ENCODE results near the gene TSHB.
"Not testable (repeated sequence)": the region's sequence is repeated elsewhere in the genome, so short reads cannot be mapped to it uniquely, and the experiment has no call there.

The TSHB gene

DNA sequence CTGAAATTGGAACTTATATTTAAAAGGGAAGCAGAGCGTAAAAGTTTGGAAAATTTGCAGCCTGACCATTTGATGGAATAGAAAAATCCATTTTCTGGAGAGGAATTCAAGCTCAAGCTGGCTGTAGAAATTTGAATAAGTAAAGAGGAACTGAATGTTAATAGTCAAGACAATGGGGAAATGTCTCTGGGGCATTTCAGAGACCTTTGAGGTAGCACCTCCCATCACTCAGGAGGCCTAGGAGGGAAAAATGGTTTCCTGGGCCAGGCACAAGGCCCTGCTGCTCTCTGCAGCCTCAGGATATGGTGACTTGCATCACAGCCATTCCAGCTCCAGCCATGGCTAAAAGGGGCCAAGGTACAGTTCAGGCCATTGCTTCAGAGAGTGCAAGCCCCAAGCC lies 17.6 kb upstream of the TSHB start:
- peaks cover 5% of the 10 kb centered on the region for H3K9me3 Mint-ChIP-seq
- no peaks in the 10 kb centered on the region for H3K4me1 Mint-ChIP-seq
- TF ChIP-seq, protein P1, sequence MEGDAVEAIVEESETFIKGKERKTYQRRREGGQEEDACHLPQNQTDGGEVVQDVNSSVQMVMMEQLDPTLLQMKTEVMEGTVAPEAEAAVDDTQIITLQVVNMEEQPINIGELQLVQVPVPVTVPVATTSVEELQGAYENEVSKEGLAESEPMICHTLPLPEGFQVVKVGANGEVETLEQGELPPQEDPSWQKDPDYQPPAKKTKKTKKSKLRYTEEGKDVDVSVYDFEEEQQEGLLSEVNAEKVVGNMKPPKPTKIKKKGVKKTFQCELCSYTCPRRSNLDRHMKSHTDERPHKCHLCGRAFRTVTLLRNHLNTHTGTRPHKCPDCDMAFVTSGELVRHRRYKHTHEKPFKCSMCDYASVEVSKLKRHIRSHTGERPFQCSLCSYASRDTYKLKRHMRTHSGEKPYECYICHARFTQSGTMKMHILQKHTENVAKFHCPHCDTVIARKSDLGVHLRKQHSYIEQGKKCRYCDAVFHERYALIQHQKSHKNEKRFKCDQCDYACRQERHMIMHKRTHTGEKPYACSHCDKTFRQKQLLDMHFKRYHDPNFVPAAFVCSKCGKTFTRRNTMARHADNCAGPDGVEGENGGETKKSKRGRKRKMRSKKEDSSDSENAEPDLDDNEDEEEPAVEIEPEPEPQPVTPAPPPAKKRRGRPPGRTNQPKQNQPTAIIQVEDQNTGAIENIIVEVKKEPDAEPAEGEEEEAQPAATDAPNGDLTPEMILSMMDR (IDR thresholded peaks at IDR 0.05) = no peak
- H3K27me3 Mint-ChIP-seq (ENCODE audit: low read depth, poor library complexity) = no peaks in the 10 kb centered on the region
- no peaks in the 10 kb centered on the region for H3K36me3 Mint-ChIP-seq (ENCODE audit: low read depth)
- no peak overlapping the region for H3K27ac Mint-ChIP-seq
- no peak overlapping the region for H3K4me3 Mint-ChIP-seq
- DNase-seq = no peak

DNA sequence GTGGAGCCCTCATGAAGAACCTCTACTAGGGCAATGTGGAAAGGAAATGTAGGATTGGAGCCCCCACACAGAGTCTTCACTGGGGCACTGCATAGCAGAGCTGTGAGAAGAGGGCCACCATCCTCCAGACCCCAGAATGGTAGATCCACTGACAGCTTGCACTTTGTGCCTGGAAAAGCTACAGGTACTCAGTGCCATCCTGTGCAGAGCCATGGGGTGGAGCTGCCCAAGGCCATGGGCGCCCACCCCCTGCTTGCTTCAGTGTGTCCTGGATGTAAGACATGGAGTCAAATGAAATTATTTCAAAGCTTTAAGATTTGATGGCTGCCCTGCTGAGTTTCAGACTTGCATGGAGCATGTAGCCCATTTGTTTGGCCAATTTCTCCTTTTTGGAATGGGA lies 17.2 kb upstream of the TSHB start:
- no peaks in the 10 kb centered on the region for H3K27me3 Mint-ChIP-seq (ENCODE audit: low read depth, poor library complexity)
- TF ChIP-seq, protein P1 (IDR thresholded peaks at IDR 0.05) = no peak
- no peak for DNase-seq
- H3K36me3 Mint-ChIP-seq (ENCODE audit: low read depth) = no peaks in the 10 kb centered on the region
- no peaks in the 10 kb centered on the region for H3K4me1 Mint-ChIP-seq
- no peak overlapping the region for H3K27ac Mint-ChIP-seq
- H3K9me3 Mint-ChIP-seq = peaks cover 7% of the 10 kb centered on the region
- H3K4me3 Mint-ChIP-seq = no peak overlapping the region

DNA sequence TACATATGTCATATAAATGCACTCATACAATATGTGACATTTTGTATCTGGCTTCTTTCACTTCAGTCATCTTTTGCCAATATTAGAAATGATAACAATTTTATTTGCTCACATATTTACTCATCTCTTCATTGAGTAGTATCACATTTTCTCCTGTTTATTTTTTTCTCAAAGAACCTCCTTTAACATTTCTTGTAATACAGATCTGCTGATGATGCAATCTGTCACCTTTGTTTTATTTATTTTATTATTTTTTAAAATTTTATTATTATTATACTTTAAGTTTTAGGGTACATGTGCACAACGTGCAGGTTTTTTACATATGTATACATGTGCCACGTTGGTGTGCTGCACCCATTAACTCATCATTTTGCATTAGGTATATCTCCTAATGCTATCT lies 15.8 kb upstream of the TSHB start:
- Mint-ChIP-seq H3K27ac (no peak overlapping the region), H3K4me3 (no peak overlapping the region), H3K4me1 (no peaks in the 10 kb centered on the region), H3K27me3 (ENCODE audit: low read depth, poor library complexity) (no peaks in the 10 kb centered on the region), H3K9me3 (peaks cover 14% of the 10 kb centered on the region), H3K36me3 (ENCODE audit: low read depth) (no peaks in the 10 kb centered on the region)
- DNase-seq = no peak
- TF ChIP-seq, protein P1 (IDR thresholded peaks at IDR 0.05) = no peak

DNA sequence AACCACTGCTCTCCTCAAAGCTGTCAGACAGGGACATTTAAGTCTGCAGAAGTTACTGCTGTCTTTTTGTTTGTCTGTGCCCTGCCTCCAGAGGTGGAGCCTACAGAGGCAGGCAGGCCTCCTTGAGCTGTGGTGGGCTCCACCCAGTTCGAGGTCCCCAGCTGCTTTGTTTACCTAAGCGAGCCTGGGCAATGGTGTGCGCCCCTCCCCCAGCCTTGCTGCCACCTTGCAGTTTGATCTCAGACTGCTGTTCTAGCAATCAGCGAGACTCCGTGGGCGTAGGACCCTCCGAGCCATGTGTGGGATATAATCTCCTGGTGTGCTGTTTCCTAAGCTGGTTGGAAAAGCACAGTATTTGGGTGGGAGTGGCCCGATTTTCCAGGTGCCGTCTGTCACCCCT lies 10.1 kb upstream of the TSHB start:
- H3K27me3 Mint-ChIP-seq (ENCODE audit: low read depth, poor library complexity); H3K36me3 Mint-ChIP-seq (ENCODE audit: low read depth); H3K4me3 Mint-ChIP-seq; H3K27ac Mint-ChIP-seq; H3K4me1 Mint-ChIP-seq; DNase-seq: not testable (repeated sequence)
- peaks cover 34% of the 10 kb centered on the region for H3K9me3 Mint-ChIP-seq

DNA sequence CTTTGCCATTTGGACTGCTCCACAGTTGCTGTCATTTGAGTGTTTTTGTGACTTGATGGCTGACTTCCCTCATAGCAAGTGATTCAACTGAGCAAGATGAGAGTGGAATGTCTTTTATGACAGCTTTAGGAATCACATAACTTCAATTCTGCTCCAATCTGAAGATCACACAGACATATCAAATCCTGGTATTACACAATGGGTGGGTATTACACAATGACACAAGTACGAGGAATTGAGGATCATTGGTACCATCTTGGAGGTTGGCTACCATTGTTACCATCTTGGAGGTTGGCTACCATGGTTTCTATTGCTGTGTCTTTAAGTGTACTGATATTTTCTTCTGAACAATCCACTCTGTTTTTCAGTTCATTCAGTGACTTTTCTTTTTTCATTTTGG lies 8.5 kb upstream of the TSHB start:
- peaks cover 30% of the 10 kb centered on the region for H3K9me3 Mint-ChIP-seq
- no peaks in the 10 kb centered on the region for H3K4me1 Mint-ChIP-seq
- H3K4me3 Mint-ChIP-seq = no peak overlapping the region
- no peak for DNase-seq
- no peaks in the 10 kb centered on the region for H3K36me3 Mint-ChIP-seq (ENCODE audit: low read depth)
- TF ChIP-seq, protein P1 (IDR thresholded peaks at IDR 0.05) = no peak
- peaks cover 6% of the 10 kb centered on the region for H3K27me3 Mint-ChIP-seq (ENCODE audit: low read depth, poor library complexity)
- H3K27ac Mint-ChIP-seq = no peak overlapping the region

DNA sequence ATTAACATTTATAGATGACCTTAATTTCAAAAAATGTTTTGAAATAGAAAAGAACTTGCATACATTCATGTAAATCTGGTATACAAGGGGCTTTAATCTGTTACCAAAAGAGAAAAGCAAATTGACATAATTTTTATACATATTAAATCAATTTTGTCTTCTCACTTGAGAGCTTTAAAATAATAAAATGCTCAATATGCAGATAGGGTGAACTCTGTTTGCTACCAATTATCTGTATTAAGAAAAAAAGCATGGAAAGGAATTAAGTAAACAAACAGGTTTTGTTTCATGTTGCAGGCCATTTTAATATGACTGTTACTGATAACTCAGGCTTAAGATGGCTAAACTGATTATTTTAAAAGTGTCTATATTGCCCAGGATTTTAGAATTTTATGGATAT lies 6.0 kb upstream of the TSHB start:
- H3K4me1 Mint-ChIP-seq = no peaks in the 10 kb centered on the region
- H3K36me3 Mint-ChIP-seq (ENCODE audit: low read depth) = no peaks in the 10 kb centered on the region
- H3K4me3 Mint-ChIP-seq = no peak overlapping the region
- TF ChIP-seq, protein P1 (IDR thresholded peaks at IDR 0.05) = no peak
- H3K9me3 Mint-ChIP-seq = peaks cover 21% of the 10 kb centered on the region
- H3K27ac Mint-ChIP-seq = no peak overlapping the region
- no peak for DNase-seq
- peaks cover 6% of the 10 kb centered on the region for H3K27me3 Mint-ChIP-seq (ENCODE audit: low read depth, poor library complexity)

Data from nephron progenitor cell (in vitro differentiated cells).